ENCODE results near the gene FAM89A.
"Not testable (repeated sequence)": the region's sequence is repeated elsewhere in the genome, so short reads cannot be mapped to it uniquely, and the experiment has no call there.

Gene FAM89A

DNA sequence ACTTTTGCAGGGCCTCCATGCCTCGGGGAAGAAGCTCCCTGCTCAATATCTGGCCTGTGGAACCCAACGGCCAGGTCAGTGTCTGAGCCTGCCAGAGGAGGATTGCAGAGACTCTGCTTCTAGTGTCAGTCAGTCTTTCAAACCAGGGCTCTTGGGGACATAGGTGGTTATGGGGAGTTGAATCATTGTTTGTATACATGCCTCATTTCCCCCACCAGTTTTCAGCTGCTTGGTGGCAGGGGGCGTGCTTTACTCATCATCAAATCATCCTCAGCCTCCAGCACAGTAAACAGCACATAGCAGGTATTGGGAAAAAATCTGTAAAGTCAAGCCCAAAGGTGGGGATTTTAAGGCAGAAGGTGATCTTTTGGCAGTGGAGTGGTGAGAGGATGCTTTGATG lies 17.4 kb upstream of the FAM89A start:
- in situ Hi-C loops (cut with MboI; ENCODE audit: low sequenced_read_pairs) = no loop called here

DNA sequence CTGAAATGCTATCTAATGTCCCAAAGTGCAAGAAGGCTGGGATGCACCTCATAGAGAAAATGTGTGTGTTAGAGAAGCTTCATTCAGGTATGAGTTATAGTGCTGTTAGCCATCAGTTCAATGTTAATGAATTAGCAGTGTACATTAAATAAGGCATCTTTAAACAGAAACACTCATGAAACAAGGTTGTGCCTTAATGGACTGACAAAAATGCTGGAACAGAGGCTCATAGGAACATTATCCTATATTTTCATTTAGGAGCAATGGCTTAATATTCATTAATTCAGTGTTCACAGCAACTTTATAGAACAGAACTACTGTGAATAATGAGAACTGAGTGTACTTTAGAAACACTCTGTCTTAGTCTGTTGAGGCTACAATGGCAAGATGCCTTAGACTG lies 15.2 kb upstream of the FAM89A start:
- in situ Hi-C loops (cut with MboI; ENCODE audit: low sequenced_read_pairs) = no loop called here

DNA sequence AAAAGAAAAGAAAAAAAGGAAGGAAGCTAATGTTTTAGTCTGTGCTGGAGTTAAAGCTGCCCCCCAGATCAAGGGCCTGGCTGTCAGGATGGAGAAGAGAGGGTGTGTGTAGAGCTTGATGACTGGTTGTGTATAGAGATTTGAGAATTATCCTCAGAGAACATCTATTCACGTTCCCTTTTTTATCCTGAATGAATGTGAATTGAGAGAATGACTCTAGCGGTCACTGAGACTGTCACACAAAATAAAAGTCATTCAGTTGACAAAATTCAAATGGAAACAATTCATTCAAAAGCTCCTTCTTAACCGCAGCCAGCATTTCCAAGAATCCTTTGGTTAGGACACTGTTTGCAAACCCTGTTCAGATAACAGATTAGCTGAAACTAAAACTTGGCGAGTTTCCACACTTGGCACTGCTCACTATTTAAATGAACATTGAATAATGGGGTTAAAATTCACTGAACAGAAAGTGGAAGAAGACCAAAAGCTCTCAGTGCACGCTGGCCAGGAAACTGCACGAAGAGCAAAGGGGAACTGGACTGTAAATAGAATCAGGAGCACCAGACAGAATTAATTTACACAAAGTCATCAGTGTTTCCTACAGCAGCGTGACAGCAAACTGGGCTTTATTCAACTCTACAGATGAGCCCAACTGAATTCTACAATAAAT lies 13.6 kb upstream of the FAM89A start:
- in situ Hi-C loops (cut with MboI; ENCODE audit: low sequenced_read_pairs) = no loop called here

DNA sequence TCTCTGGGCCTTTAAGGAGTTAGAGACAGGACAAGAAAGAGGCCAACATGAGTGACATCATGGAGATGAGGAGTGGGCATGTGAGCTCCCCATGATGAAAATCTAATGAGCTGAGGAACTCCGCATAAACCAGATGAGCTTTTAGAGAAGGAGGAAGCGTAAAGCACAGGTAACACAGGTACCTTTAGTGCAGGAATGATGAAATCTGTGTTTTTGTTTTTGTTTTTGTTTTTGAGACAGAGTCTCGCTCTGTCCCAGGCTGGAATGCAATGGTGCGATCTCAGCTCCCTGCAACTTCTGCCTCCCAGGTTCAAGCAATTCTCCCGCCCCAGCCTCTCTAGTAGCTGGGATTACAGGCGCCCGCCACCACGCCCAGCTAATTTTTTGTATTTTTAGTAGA lies 12.7 kb upstream of the FAM89A start:
- in situ Hi-C loops (cut with MboI; ENCODE audit: low sequenced_read_pairs) = no loop called here

DNA sequence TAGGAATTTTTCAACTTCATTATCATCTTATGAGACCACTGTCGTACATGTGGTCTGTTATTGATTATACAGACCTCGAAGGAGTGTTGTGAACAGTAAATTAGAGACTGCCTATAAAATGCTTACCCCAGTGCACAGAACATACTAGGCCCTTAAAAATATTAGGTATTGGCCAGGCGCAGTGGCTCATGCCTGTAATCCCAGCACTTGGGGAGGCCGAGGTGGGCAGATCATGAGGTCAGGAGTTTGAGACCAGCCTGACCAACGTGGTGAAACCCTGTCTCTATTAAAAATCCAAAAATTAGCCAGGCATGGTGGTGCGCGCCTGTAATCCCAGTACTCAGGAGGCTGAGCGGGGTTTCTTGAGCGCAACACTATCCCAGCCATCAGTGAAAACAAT lies 10.9 kb upstream of the FAM89A start:
- in situ Hi-C loops (cut with MboI; ENCODE audit: low sequenced_read_pairs) = not testable (repeated sequence)

DNA sequence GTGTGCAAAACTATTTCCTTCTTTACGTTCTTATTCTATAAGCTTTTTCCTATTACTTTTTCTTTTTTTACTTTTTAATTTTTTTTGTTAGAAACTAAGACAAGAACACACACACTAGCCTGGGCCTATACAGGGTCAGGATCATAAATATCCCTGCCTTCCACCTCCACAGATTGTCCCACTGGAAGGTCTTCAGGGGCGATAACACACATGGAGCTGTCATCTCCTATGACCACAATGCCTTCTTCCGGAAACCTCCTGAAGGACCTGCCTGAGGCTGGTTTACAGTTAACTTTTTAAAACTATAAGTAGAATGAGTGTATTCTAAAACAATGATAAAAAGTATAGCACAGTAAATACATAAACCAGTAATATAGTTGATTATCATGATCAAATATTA lies 10.3 kb upstream of the FAM89A start:
- in situ Hi-C loops (cut with MboI; ENCODE audit: low sequenced_read_pairs) = no loop called here

DNA sequence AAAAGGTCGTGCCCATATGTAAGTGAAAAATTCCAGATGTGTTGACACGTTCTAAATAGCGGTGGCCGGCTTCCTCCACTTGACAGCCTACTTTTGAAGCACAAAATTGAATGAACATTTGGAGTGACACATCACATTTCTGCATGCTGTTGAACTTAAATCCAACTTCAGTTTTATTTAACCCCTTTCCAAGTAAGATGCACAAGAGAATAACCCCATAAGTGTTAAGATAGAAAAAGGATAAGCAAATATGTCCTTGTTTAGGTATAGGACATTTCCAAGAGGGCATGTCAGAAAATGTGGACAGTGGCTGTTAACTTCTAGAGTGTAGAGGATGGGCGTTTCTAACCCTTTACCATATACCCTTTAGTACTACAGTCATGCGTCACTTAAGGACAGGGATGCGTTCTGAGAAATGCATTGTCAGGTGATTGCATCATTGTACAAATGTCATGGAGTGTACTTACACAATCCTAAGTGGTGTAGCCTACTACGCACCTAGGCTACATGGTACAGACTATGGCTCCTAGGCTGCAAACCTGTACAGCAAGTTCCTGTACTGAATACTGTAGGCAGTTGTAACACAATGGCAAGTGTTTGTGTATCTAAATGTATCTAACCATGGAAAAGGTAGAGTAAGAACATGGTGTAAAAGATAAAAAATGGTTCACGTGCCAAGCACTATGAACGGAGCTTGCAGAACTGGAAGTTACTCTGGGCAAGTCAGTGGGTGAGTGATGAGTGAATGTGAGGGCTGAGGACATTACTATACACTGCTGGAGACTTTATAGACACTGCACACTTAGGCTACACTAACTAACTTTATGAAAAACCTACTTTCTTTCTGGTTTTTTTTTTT lies 9.3 kb upstream of the FAM89A start:
- in situ Hi-C loops (cut with MboI; ENCODE audit: low sequenced_read_pairs) = no loop called here

DNA sequence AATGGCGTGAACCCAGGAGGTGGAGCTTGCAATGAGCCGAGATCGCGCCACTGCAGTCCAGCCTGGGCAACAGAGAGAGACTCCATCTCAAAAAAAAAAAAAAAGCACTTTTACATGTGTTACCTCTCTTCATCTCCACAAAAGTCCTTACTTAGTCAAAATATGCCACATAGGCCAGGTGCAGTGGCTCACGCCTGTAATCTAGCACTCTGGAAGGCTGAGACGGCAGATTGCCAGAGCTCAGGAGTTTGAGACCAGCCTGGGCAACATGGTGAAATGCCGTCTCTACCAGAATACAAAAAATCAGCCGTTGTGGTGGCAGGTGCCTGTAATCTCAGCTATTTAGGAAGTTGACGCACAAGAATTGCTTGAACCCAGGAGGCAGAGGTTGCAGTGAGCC lies 8.4 kb upstream of the FAM89A start:
- in situ Hi-C loops (cut with MboI; ENCODE audit: low sequenced_read_pairs) = not testable (repeated sequence)

DNA sequence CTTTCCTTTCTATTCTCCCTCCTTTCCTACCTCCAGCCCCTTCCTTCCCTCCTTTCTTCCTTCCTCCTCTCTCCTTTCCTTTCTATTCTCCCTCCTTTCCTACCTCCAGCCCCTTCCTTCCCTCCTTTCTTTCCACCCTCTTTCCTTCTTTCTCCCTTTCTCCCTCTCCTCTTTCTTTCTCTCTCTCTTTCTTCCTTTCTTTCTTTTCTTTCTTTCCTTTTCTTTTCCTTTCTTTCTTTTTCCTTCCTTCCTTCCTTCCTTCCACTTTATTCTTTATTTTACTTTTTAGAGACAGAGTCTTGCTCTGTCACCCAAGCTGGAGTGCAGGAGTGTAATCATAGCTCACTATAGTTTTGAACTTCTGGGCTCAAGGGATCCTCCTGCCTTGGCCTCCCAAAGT lies 7.5 kb upstream of the FAM89A start:
- in situ Hi-C loops (cut with MboI; ENCODE audit: low sequenced_read_pairs) = not testable (repeated sequence)

DNA sequence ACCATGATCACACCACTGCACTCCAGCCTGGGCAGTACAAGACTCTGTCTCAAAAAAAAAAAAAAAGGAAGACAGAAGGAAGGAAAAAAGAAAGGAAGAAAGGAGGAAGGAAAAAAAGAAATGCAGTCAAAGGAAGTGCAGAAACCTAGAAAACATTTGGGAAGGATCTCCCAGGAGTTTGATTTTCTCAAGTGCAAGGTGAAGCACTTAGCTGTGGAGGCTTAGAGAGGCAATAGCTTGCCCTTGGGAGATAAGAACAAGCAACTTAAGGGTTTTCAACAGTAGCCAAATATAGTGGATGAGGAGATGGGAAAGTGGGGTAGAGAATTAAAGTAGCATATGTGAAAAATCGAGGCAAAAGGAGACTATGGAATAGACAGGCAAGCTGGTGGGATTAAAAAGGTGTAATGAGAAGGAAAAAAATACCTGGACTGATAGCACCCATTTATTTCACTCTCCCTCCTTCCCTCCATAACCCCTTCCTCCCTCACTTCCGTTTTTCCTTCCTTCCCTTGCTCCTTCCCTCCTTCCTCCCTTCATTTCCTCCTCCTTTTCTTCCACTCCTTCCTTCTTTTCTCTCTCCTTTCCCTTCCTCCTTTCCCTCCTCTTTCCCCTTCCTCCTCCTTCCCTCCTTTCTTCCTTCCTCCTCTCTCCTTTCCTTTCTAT lies 6.8 kb upstream of the FAM89A start:
- in situ Hi-C loops (cut with MboI; ENCODE audit: low sequenced_read_pairs) = no loop called here

DNA sequence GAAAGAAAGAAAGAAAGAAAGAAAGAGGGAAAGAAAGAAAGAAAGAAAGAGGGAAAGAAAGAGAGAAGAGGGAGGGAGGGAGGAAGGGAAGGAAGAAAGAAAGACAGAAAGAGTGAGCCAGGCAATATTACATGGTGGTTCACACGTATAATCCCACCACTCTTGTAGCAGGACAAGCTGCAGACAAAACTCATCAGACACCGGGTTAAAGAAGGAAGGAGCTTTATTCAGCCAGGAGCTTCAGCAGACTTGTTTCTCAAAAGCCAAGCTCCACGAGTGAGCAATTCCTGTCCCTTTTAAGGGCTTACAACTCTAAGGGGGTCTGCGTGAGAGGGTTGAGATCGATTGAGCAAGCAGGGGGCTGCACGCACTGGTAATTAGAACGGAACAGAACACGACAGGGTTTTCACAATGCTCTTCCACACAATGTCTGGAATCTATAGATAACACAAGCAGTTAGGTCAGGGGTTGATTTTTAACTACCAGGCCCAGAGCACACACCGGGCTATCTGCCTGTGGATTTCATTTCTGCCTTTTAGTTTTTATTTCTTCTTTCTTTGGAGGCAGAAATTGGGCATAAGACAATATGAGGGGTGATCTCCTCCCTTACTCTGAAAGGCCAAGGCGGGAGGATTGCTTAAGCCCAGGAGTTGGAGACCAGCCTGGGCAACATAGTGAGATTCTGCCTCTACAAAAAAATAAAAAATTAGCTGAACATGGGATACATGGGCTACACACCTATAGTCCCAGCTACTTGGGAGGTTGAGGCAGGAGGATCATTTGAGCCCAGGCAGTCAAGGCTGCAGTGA lies 6.1 kb upstream of the FAM89A start:
- in situ Hi-C loops (cut with MboI; ENCODE audit: low sequenced_read_pairs) = not testable (repeated sequence)

DNA sequence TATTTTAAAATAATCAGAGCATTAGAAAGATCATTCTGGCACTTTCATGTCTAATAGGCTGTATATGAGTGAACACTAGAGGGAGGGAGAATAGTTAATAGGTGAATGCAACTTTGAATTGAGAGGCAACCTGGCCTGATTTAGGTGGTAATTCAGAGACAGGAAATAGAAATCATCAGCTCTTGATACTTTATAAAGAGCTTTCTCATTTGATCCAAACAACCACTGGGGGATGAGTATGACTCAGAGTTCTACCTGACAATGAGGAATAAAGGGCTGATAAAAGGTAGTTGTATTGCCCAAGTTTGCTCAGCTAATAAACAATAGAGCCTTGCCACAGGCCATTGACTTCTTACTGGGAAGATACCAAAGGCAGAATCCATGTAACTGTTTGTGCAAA lies 5.2 kb upstream of the FAM89A start:
- in situ Hi-C loops (cut with MboI; ENCODE audit: low sequenced_read_pairs) = no loop called here

DNA sequence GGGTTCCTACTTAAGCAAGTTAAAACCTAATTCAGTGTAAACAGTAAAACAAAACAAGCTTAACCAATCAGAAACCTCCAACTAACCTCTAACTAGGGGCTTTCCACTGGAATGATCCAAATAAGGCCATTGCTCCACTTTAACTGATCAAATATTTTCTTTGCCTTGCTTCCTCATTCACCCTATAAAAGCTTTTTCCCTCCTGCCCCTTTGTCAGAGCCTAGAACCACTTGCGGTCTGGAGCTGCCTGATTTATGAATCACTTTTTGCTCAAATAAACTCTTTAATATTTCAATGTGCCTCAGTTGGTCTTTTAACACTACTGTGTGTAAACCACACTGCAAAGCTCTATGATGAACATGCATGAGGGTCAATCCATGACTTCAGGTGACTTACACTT lies 4.5 kb upstream of the FAM89A start:
- in situ Hi-C loops (cut with MboI; ENCODE audit: low sequenced_read_pairs) = no loop called here

DNA sequence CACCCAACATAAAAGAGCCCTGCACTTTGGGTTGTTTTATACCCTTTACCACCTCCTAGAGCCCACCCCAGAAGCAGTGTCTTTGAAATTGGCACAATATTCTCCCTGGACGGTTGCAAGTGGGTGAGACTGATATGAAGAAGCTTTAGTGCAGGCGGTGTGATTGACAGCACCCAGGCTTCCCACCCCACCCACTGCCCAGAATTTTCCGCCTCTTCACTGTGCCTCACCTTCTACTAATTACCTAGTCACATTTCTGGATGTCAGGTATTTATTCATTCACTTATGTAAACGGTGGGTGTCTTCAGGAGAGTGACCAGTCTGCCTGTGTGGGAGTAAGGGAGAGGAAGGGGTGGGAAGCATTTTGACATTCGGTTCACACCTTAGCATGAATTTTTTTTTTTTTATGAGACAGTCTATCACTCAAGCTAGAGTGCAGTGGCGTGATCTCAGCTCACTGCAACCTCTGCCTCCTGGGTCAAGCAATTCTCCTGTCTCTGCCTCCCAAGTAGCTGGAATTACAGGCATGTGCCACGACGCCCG lies 1.7 kb upstream of the FAM89A start:
- in situ Hi-C loops (cut with MboI; ENCODE audit: low sequenced_read_pairs) = no loop called here

DNA sequence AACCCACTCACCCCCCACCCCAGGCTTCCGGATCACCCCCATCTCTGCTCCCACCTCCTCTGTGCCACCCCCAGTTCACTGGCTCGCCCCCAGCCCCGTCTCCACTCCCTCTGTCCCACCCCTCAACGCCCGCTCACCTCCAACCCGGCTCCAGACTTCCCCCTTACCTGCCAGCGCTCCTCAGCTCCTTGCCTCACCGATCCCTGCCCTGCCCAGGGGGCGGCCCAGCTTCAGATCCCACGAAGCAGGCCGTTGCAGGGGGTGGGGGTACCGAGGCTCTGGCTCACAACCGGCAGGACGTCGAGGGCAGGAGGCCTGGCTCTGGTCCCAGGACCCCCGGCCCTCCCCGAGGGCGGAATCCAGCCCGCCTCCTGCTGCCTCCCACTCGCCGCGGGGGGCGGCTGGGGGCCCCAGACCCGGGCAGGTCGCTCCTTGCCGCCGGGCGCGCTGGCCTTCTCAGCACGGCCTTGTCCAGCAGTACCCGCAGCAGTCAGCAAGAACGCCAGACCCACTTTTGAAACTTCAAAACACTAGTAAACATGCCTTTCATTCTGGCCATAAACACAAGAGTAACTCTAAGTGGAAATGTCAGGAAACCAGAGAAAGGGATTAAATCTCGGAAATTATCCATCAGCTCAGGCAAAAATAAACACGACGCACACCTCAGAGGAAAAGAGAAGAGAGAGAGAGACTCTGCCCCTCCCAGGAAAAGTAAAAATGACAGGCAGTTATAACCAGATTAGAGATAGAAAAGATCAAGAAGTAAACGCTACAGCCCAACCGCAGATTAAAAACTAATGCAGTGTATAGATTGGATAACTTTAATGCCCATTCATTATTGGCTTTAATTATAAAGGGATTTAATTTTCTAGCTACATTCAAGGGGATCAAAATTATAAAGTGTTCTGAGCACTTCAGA lies 1.0 kb upstream of the FAM89A start:
- in situ Hi-C loops (cut with MboI; ENCODE audit: low sequenced_read_pairs) = no loop called here

DNA sequence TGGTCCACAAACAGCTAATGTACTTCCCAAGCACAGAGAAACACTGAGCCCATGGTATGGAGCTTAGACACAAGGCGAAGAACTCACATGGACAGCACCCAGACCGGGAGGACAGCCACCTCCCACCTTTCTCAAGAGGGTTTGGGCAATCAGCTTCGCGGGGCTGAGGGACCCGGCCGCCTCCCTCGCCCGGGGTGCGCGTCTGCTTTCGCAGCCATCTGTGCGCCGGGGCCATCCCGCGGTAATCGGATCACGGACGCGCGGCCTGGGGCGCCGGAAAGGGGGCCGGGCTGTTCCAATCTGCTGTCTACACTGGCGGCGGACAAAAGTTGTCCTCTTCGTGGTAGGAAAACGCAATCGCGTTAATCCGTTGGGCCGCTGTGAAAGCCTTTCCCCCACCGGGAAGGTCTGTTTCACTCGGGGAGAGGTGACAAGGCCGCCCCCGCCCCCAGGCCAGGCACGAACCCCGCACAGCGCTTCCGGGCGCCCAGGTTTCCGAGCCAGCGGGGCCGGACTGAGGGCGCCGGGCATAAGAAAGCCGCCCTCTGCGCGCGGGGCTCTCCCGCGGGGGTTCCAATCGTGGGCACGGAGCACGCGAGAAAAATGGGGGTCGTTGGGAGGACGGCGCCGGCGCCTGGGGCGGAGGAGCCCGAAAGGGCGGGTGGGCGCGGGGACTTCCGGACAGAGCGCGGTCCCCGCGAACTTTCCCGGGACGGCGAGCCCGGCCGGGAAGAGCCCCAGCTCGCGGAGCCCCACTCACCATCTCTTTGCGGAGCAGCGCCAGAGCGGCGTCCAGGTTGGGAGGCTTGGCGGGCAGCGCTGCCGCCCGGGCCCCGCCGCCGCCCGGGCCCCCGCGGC lies 664 bp downstream of the FAM89A start:
- in situ Hi-C loops (cut with MboI; ENCODE audit: low sequenced_read_pairs) = no loop called here

DNA sequence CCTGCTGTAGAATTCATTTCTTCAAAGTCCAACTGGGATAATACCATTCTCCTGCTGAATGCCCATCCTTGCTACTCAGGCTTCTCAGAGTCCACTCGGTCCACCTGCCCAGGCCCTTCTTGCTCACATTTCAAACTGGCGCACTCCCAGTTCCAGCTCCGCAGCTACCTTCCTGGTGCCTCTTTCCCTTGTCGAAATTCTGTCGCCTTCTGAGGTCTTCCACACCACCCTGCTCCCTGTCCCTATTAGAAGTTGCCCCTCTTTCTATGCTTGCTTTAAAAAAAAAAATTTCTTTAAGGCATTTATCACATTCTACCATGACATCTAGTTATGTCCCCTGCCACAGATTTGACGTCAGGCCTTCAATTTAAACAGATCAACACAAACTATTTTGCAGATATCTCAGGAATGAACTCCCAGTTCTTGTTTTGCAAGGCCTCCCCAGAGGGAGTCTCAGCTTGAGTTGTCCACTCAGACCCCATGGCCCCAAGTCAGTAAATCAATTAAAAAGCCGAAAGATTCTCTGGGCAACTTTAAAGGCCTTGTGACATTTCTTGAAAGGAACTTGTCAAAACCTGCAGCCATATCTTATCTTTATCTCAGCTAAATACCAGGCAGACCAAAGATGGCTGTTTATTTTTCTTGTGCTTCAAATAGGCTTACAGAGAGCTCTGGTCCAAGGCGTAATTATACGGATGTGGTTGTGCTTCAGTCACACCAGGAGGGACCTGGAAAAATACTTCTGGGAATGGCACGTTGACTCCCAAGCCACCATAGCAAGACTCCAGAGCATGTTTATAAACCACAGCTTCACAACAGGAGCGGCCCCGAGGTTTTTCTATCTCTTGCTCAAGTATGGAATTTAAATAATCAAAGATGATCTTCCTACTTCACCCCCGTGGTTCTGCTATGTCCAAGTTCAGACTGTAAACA lies 2.2 kb downstream of the FAM89A start:
- in situ Hi-C loops (cut with MboI; ENCODE audit: low sequenced_read_pairs) = no loop called here

DNA sequence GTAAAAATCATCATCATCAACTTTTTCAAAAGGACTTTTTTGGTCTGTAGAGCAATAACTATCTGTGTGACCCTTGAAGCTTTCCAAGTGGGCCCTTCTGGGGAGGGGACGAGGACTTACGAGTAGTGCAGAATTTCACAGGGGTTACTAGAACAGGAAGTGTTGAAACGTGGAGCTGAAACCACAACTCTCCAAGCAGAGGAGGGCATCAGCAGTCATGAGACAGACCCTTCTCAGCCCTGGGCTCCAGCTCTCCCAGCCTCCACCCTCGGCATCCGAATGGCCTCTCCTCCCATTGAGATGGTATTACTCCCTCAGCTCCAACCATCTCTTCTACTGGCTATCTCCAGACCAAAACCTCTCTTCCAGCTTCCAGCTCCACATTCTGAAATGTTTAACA lies 3.6 kb downstream of the FAM89A start:
- in situ Hi-C loops (cut with MboI; ENCODE audit: low sequenced_read_pairs) = no loop called here
